Measurements from ENCODE around the gene HS3ST4. TPM values are rescaled to one million over a fixed set of nuclear protein-coding genes. Genes with fewer than 3 reads are reported as not detected.

Gene HS3ST4
- total RNA-seq, 1 donor, result not detected

- H3K4me3 ChIP-seq (ENCODE audit: low read depth, low read length), result no peak overlapping the region
- TF ChIP-seq, protein P1, sequence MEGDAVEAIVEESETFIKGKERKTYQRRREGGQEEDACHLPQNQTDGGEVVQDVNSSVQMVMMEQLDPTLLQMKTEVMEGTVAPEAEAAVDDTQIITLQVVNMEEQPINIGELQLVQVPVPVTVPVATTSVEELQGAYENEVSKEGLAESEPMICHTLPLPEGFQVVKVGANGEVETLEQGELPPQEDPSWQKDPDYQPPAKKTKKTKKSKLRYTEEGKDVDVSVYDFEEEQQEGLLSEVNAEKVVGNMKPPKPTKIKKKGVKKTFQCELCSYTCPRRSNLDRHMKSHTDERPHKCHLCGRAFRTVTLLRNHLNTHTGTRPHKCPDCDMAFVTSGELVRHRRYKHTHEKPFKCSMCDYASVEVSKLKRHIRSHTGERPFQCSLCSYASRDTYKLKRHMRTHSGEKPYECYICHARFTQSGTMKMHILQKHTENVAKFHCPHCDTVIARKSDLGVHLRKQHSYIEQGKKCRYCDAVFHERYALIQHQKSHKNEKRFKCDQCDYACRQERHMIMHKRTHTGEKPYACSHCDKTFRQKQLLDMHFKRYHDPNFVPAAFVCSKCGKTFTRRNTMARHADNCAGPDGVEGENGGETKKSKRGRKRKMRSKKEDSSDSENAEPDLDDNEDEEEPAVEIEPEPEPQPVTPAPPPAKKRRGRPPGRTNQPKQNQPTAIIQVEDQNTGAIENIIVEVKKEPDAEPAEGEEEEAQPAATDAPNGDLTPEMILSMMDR (IDR thresholded peaks at IDR 0.05; ENCODE audit: insufficient read depth, low read depth, low read length), result no peak
- DNase-seq (ENCODE audit: low read depth), result no peak
These were observed 224.3 kb downstream of the HS3ST4 start for GRCh38 chr16:25916037-25916436.

- H3K4me3 ChIP-seq (ENCODE audit: low read depth, low read length), result no peak overlapping the region
- TF ChIP-seq, protein P1 (IDR thresholded peaks at IDR 0.05; ENCODE audit: insufficient read depth, low read depth, low read length), result no peak
These were observed 230.7 kb downstream of the HS3ST4 start for GRCh38 chr16:25922438-25922837.

GRCh38 chr16:25925421-25925820, 233.7 kb downstream of the HS3ST4 start:
- TF ChIP-seq, protein P1 (IDR thresholded peaks at IDR 0.05; ENCODE audit: insufficient read depth, low read depth, low read length), result no peak
- H3K4me3 ChIP-seq (ENCODE audit: low read depth, low read length), result no peak overlapping the region
- no peak for DNase-seq (ENCODE audit: low read depth)

More at GRCh38 chr16:25922438-25922837, 230.7 kb downstream of the HS3ST4 start:
- DNase-seq (ENCODE audit: low read depth), result no peak

GRCh38 chr16:25931473-25932035, 239.8 kb downstream of the HS3ST4 start:
- TF ChIP-seq, protein P1 (IDR thresholded peaks at IDR 0.05; ENCODE audit: insufficient read depth, low read depth, low read length), result no peak
- H3K4me3 ChIP-seq (ENCODE audit: low read depth, low read length), result no peak overlapping the region
- no peak for DNase-seq (ENCODE audit: low read depth)

DNA sequence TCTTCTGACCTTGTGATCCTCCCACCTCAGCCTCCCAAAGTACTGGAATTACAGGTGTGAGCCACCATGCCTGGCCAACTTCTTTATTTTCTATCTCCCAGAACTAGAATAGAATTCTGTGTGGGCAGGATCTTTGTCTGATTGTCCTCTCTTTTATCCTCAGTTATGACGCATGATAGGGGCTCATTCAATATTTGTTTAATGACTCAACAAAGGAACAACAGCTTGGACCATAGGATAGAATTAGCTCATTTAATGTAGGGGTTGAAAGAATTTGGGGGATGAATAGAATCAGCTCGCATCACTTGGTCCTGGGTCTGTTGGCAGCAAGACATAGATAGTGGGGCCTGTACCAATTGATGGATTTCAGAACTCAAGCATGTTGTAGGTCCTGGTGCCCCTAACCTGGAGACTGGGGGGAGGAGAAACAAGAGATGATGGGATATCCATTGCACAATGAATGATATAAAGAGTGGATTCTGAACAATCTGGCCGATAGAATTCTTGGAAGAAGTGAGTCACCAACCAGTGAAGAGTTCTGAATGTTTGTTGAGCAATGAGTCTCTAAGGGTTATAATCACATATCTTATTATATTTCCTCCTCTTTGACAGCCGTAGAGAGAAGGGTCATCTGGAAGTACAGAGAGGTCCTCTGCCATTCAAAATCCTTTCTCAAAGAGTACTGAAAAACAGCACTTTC, 250.2 kb downstream of the HS3ST4 start:
- H3K4me3 ChIP-seq (ENCODE audit: low read depth, low read length), result no peak overlapping the region
- TF ChIP-seq, protein P1 (IDR thresholded peaks at IDR 0.05; ENCODE audit: insufficient read depth, low read depth, low read length), result no peak
- no peak for DNase-seq (ENCODE audit: low read depth)

DNA sequence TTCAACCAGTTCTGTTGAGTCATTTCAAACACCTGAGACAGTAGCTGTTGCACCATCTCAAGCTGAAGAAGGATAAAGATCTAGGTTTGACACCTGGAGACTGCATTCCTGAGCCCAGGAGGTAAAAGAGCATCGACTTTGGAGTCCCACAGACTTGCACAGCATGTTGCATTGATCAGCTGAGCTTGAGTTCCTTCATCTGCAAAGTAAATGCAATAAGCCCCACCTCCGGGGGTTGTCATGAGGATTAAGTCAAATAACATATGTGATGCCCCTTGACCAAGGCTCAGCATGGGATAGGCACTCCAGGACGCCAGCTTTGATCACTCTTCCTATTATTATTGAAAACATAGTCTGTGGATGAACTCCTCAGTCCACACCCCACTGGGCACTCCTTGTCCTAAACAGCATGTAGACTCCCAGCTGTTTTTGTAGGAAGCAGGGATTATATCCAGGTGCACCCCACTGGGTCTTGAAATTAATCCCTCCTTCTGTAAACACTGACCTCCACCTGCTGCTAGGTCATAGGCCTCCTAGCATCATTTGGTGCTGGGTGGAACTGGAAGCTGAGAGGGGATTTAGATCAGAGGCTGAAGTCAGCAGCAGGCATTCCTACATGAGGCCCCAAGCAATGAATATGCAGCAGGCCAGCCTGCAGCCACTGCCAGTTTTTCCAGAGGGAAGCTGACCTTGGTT, 259.0 kb downstream of the HS3ST4 start:
- TF ChIP-seq, protein P1 (IDR thresholded peaks at IDR 0.05; ENCODE audit: insufficient read depth, low read depth, low read length), result no peak
- H3K4me3 ChIP-seq (ENCODE audit: low read depth, low read length), result no peak overlapping the region
- no peak for DNase-seq (ENCODE audit: low read depth)

All from fibroblast of villous mesenchyme (primary cell).